Erythroblast (primary cell): ENCODE data around the gene OR9A2.

Experiments used
- GATA1 ChIP-seq: IDR thresholded peaks from 2 replicates; pipeline ENCODE4 v1.6.1; 2011; ENCODE audit warnings: low read depth, mild to moderate bottlenecking, control low read depth, low read length, moderate library complexity
- POLR2A ChIP-seq: IDR thresholded peaks from 2 replicates; pipeline ENCODE4 v1.6.1; 2011; ENCODE audit warnings: mild to moderate bottlenecking, low read length

DNA sequence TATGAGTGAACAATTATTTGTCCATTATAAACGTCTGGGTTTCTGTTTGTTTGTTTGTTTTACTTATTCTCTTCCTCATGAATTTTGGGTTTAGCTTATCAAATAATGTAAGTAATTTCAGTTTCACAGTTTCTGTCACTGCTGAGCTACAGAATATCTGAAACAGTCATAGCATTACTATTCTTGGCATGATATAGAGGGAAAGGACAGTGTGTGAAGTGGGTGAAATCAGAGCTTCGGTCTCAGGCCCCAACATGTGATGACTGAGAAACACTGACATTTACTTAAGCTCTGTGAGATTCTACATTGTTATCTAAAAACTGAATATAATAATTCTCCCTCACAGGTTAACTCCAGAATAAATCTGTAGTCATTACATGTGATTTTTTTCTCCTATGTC is 16.5 kb upstream of the OR9A2 start:
- TF ChIP-seq POLR2A (no peak), GATA1 (no peak)
